GM19351 (cell line): Measurements from ENCODE around the gene CDCP1.
"Not testable (repeated sequence)": the region's sequence is repeated elsewhere in the genome, so short reads cannot be mapped to it uniquely, and the experiment has no call there.

Experiments
- ATAC-seq: cut with Tn5 transposase; IDR thresholded peaks from one replicate; pipeline ENCODE4 v1.9.1; 2021; ENCODE audit warnings: mild to moderate bottlenecking, moderate library complexity; ENCODE audit not compliant: unreplicated experiment

The CDCP1 gene

DNA sequence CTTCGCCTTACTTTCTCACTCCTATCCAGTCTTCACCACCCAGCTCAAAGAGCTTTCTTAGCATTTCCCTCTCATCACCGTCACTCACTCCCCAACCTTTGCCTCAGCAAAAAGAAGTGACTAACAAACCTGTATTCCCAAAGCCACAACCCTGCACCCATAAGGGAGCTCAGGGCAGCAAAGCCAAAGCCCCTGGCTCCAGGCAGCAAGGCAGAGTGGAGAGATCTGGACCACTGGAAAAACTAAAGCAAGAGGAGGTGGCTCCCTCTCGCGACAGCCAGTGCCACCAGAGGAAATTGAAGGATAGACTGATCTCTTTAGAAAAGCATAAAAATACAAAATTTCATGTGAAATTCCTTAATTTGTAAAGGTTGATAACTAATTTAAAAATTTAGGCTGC is 25.1 kb upstream of the CDCP1 start:
- ATAC-seq, result no peak

DNA sequence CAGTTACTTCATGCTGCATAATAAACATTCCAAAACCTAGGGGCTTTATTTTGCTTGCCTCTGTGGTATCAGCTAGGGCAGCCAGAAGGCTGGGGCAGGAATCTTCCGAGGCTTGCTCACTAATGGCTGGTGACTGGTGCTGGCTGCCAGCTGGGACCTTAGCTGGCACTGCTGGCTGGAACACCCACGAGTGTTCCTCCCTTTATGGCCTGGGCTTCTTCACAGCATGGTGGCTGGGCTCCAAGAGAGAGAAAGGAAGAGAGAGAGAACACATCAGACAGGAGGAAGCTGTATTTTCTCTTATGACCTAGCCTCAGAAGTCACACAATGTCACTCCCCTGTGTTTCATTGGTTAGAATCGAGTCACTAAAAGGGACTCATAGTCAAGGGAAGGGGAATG is 23.9 kb upstream of the CDCP1 start:
- ATAC-seq, result no peak

DNA sequence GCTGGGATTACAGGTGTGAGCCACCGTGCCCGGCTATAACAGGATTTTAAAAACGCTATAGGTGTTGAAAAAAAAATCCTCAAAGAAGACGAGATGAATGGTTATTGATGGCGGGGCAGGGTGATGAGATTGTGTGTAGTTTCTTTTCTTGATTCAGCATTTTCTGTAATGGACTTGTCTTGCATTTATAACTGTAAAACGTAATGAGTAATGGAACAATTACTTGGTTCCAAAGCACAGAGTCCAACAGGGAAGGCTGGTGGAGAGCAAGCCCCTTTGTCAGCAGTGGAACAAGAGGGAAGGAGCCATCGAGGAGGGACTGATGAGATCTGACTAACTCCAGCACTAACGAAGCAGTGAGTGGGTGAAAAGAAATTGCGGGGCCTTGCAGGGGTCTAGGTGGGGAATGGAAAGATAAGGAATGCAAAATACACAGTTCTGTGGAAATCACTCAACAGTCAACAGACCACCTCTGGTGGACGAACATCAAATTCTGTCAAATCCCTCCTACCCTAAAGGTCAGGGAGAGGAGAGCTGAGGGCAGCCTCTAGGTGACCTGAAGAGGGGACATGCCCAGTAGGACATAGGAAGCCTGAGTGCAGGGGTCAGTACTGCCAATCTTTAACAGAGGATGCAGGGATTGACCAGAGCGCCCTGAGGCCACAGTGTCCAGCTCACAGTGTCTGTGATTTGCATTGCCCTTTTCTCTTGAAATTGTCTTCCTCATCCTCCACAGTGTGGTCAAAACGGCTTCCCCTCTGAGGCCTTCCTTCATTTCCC is 23.1 kb upstream of the CDCP1 start:
- ATAC-seq, result no peak

DNA sequence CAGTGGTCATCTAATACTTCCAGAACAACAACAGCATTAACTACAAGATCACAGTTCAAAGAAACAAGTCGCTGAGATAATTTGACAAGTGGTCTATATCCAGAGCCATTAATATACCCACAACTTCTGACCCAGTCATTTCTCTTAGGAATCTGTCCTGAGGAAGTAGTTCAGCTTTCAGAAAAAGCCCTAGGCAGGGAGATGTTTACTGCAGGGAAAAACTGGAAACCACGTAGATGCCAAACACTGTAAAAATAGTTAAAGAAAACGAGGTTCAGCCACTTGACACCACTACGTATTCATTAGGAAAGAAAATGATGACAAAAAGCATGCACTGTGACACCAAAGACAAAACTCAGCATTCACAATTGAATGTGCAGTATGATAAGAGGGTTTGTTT is 22.3 kb upstream of the CDCP1 start:
- ATAC-seq, result no peak

DNA sequence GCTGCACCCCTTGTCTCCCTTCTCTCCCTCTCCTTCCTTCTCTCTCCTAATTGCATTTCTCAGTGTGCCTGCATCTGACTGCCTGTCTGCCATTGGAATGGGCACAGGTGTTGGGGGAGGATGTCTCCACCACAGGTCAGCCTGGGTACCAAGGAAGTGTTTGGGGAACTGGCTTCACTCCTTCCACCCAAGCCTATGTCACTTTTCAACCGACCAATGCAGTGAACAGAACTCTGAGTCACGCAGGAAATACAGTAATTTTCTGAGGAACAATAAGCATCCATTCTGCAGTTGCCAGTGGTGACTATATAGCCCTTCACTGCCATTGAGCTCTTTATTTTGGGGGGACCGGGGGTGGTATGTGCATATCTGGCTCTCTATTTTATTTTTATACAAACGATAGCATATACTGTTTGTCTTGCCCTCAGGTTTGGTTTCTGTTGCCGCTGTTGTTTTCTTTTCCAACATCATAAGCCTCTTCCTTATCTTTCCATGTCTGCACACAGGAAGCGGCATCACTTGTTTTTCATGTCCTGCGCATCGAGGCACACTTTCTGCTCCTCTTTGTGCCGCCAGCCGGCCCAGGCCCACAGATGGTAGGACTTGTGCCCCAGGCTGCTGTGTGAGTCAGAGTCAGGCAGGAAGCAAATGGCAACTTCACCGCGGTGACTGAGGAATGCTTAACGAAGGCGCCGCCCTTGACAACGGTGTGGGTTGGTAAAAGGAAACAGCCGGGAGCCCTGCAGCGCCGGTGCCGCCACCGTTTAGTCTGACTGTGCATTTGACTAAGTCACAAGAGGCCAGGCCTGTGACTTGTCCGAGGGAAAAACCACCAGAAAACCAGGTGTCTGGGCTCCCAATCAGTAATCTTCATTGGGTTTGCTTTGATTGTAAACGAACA is 21.1 kb upstream of the CDCP1 start:
- peak; percentile 66 for ATAC-seq

DNA sequence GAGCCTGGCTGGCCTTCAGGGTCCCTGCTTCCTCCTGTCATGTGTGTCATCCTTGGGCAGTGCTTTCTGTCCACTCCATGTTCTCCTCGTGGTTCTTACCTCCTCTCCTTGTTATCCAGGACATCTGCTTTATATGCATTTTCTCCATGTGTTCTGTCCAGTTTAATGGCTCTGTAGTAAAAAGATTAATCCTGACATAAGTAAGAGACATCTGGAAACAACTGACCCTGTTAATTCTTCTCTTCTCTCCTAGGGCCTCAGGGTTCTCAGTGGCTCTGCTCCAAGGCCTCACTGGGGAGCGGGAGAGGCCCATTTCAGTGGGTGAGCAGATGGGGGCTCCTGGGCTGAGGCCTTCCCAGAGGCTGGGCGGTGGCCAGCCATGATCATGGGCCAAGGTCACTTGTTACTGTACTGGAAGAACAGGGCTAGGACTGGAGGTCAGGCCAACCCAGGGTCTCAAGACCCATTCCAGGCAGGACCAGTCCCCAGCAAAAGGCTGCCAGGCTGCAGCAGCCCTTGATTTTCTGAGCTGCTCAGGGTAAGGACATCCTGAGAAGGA is 20.2 kb upstream of the CDCP1 start:
- ATAC-seq, result no peak

DNA sequence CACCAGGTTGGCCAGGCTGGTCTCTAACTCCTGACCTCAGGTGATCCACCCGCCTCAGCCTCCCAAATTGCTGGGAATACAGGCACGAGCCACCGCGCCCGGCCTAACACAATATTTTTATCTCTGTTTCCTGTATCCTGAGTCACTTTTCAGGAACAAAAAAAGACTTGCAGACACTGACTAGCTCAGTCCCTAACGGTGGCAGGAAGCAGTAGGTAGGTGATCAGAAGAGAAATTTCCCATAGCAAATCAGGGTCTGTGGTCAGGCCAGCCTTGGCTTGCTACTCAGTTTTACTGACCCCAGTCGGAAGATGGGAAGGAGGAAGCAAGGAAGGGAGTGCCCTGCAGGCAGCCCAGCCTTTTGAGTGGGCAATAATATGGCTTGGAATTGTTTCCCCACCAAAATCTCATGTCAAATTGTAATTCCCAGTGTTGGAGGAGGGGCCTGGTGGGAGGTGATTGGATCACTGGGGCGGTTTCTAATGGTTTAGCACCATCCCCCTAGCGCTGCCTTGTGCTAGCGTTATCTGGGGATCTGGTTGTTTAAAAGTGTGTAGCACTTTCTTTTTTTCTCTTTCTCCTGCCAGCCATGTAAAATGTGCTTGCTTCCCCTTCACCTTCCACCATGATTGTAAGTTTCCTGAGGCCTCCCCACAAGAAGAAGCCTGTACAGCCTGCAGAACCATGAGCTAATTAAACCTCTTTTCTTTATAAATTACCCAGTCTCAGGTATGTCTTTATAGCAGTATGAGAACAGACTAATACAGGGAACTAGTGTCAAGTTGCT is 19.5 kb upstream of the CDCP1 start:
- no peak for ATAC-seq

DNA sequence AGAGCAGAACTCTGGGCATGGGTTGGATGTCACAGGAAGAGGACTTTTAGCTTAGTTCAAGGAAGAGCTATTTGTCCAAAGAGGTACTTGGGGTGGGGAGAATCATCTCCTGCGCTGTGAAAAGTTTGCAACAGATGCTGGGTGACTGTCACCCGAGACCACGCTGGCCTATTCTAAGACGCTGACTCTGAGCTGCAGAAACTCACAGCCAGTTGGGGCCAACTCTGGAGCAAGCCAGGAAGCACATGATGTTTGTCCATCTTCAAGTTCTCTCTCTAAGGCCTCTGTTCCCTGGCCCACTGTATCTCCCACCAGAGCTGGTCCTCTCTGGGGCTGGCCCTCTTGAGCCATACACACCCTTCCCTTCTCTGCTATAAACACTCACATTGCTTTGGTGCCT is 17.9 kb upstream of the CDCP1 start:
- ATAC-seq, result no peak

DNA sequence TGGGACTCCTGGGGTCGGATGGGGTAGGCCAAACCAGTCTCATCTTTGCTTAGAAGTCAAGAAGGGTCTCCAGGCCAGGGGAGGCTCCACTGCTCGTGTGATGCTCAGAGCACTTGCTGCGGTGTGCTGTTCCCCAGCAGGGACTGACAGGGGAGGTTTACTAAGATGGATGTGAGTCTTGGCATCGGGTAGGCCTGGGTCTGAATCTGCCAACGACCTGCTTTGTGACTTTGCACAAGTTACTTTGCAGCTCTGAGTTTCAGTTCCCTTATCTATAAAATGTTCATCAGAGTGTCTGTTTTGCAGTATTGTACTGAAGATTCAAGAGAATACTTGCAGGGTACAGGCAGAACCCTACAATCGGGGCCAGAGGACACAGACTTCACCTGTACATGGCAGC is 17.3 kb upstream of the CDCP1 start:
- ATAC-seq, result peak; percentile 85

DNA sequence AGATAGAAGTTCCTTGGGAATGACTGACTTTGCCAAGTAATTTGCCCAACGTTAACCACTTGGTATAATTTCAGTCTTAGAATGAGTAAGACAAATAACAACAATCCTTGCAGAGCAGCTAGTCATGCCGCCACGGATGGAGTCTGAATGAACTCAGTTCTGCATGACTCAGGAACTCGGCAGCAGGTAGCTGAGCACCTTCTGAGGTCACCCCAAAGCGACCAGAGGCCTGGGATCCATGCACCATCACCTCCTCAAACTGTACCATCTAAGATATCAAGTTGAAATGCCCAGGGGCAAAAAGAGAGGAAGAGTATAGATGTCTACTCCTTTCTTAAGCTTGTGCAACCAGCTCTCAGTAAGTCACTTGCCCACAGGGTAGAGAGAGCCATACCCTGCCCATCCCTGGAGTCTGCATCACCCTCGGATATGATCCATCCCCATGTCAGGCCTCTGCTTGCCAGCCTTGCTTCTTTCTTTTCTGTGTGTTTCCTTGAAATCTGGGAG is 8.5 kb upstream of the CDCP1 start:
- no peak for ATAC-seq

DNA sequence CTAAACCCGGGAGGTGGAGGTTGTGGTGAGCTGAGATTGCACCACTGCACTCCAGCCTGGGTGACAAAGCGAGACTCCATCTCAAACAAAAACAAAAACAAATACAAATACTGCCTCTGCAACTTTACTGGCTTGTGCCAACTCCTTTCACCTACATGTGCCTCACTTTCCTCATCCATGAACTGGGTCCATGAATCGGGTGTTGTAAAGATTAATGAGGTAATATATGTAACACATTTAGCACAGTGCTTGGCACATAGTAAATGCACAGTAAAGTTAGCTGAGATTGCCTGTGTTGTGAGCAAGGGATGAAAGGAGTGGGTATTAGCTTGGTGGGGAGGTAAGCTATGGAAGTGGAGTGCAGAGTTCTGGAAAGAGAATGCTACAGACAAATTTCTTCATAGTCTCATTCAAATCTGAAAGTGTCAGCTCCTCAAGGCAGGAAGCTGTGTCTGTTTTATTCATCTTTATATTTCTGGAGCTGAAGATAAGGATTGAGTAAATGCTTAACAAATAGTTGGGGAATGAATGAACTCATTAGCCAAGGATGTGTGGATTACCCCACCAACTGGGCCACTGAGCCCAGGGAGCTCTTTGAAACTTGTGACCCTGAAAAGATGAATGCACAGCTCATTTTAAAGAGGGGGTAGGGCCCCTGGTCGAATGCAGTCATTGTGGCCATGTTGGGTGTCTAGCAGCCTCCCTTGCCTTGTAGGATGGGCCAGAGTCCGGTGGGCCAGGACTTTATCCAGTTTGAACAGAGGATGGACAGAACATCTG is 7.7 kb upstream of the CDCP1 start:
- ATAC-seq, result no peak

DNA sequence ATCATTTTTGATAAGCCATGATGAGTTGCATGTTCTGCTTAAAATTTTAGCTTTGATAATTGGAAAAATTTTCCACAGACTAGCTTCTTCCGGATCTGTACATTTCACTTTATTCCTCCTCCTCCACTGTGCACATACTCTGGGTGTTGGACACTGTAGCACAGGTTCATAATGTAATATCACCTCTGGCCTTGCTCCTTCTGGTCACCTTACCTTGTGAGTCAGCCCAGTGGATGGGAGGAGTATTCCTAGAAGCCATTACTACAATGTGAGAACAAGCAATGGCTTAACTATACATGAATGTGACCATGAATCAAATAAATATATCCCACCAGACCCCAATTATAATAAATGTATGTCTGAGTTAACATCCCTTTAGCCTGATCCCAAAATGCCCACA is 6.1 kb upstream of the CDCP1 start:
- ATAC-seq, result no peak

DNA sequence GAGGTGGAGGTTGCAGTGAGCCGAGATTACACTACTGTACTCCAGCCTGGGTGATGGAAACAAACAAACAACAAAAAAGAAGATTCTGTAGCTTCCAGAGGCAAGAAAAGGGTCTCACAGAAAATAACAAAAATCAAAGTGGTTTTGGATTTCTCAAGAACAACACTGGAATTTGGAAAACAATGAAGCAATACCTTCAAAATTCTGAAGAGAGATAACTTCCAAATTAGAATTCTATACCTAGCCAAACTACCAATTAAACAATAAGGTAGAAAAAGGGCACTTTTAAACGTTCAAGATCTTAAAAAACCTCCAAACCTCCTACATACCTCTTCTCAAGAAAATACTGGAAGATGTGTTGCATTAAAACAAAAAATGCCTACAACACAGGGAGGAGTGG is 4.9 kb upstream of the CDCP1 start:
- no peak for ATAC-seq

DNA sequence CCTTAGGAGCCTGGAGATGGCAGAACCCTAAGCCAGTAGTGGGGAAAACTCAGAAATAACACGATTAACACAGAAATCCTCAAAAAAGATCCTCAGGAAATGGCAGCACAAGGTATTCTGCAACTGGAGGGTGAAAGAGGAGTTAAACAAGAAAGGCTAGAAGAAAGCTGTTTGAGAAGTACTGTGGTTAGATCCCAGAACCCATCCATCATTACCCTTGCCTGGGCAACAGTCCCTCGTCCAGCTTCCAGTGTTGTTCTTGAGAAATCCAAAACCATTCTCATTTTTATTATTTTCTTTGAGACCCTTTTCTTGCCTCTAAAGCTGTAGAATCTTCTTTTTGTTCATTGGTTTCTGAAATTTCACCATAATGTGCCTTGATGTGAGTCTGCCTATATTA is 2.7 kb upstream of the CDCP1 start:
- no peak for ATAC-seq

DNA sequence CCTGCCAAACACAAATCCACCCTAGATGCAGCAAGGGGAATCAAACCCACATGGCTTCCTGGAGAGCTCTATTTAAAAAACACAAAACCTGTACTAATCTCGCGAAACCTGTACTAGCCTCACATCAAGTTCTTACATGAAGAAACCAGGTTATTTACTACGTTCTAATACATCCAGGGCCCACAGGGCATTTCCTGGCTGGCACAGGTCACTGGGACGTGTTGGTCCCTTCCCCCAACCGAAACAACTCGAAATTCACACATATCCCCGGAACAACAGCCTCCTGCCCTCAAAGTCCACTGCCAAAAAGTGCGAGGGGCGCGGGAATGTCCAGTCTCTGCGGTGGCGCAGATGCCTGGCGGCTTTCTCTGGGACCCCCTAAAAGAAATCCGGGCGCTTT is 955 bp downstream of the CDCP1 start:
- ATAC-seq, result no peak

DNA sequence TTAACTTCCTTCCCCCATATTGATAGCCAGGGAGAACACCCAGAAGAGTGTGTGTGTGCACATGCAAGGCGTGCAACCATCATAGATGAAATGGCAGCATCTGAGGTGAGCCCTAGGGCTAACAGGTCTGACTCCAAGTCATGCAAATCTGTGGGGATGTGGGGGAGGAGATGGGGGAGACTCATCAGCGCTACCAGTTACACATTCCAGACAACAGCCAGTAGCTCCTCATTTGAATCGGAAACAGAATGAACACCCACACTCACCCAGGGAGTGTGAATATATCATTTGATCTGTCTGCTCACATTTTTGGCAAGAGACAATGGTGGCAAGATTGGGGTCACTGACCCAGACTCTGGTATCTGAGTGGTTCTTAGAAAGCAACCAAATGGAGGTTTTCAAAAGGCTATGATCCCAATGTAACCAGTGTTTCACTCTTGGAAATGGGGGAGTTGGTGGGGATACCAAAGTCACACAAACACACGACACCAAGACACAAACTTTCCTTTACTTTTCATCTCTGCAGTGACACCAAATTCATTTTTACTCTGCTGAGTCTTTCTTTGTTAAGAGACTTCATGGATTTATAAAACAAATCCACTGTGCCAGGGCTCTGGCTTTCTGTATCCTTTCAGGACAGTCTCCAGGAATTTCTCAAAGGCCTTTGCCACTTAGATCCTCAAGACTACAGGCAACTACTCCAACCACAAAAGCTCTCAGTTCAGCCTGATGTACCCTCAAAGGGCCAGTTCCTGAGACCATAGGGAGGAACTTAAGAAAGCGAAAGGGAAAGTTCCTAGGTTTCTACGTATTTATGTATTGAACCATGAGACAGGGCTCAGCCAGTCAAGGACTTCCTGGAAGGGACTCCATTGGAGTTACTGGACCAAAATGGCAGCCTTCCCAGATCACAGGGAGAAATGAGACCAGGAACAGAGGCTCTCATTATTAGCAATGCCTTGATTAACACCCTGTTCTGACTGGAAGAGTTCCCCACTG is 2.2 kb downstream of the CDCP1 start:
- ATAC-seq, result no peak

DNA sequence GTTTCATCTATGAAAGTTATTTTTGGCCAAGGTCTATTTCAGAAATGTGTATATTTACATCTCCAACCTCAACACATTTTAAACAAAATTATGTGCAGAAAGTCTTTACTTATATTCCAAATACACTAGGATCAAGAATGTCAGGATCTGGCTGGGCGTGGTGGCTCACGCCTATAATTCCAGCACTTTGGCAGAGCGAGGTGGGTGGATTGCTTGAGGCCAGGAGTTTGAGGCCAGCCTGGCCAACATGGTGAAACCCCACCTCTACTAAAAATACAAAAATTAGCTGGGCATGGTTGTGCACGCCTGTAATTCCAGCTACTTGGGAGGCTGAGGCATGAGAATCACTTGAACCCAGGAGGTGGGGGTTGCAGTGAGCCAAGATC is 5.4 kb downstream of the CDCP1 start:
- ATAC-seq, result not testable (repeated sequence)

DNA sequence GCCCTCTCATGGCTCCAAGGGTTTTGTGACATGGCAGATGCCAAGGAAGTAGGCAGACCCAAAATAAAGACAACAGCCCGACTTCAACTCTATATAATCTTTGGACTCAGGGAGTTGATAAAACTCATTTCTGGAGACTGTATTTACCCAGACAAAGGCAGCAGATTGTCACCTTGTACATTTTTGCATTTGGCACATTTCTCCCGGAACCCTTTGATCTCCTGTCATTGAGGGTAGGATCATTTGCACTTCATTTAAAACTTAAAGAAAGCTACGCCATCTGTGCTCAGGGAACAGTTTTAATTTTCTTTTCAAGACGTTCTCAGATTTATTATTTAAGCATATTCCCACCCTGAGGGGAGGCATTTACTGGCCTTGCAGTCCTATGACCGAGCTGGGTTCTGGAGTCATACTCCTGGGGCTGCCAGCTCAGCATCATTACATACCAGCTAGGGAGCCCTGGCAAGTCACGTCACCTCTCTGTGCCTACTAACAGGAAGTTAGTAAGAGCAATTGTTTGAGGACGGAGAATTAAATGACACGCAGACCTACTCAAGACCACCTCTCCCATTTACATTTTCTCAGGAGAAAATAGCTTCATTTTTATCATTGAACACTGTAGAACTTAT is 5.9 kb downstream of the CDCP1 start:
- ATAC-seq, result no peak
